NCI-H128 (cell line): ENCODE results near the gene CHM.
"Not testable (repeated sequence)": the region's sequence is repeated elsewhere in the genome, so short reads cannot be mapped to it uniquely, and the experiment has no call there.

Source experiments
- DNase-seq: peaks from one replicate; lab custom pipeline; 2025; ENCODE audit not compliant: unreplicated experiment; lab: John Stamatoyannopoulos, UW

The CHM gene

DNA sequence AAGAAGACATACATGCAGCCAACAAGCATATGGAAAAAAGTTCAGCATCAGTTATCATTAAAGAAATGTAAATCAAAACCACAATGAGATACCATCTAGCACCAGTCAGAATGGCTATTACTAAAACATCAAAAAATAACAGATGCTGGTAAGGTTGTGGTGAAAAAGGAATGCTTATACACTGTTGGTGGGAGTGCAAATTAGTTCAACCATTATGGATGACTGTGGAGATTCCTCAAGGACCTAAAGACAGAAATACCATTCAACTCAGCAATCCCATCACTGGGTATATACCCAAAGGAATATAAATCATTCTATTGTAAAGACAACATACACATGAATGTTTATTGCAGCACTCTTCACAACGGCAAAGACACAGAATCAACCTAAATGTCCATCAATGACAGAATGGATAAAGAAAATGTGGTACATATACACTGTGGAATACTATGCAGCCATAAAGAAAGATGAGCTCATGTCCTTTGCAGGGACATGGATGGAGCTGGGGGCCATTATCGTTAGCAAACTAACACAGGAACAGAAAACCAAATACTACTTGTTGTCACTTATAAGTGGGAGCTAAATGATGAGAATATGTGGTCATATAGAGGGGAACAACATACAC, 130.6 kb downstream of the CHM start:
- not testable (repeated sequence) for DNase-seq

GRCh38 chrX:85914431-85914830, 132.9 kb downstream of the CHM start:
- no peak for DNase-seq

DNA sequence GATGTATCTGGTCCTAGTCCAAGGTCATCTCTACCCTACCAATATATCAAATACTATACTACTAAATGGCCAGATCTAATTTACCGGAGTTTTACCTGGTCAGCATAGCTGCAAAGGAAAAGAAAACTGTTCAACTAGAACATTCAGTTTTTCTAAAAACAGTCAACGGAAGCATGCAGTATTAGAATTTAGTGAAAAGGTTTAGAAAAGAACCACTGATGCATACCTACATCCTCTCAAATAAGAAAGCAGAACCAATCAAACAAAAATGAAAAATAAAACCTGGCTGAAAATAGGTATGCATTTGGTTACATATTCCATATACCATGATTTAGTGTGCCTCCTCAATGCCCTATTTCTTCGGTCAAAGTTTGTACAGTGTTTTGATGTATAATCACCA, 140.0 kb downstream of the CHM start:
- no peak for DNase-seq

DNA sequence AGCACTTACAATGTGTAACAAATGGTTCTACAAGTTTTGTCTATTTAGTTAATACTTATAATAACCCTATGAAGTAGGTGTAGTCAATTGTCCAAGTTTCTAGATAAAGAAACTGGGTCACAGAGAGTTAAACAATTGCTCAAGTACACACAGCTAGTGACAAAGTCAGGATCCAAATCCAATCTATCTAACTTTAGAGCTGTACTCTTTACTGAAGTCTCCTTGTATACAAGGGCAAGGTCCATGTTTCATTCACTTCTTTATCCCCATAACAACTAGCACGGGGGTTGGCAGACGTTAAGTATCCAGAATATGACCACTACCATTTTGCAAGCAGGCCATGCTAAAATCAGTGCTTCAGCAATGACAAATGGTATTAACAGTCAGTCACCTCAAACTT, 141.0 kb downstream of the CHM start:
- no peak for DNase-seq

DNA sequence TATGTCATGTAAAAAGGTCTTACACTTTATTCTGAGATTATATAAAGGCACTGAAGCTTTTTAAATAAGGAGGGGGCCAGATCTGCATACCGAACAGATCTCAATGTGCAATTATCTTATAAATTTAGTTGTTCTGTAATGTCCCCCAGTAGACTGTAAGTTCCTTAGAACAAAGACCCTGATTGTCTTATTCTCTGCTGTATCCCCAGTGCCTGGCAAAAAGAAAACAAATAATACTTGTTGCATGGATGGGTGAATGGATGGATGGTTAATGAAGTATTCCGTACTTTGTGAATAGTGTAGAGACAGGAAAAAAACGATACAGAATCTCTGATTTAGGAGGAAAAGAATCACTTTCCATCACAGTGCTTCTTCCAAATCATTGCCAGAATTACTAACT, 141.5 kb downstream of the CHM start:
- no peak for DNase-seq

DNA sequence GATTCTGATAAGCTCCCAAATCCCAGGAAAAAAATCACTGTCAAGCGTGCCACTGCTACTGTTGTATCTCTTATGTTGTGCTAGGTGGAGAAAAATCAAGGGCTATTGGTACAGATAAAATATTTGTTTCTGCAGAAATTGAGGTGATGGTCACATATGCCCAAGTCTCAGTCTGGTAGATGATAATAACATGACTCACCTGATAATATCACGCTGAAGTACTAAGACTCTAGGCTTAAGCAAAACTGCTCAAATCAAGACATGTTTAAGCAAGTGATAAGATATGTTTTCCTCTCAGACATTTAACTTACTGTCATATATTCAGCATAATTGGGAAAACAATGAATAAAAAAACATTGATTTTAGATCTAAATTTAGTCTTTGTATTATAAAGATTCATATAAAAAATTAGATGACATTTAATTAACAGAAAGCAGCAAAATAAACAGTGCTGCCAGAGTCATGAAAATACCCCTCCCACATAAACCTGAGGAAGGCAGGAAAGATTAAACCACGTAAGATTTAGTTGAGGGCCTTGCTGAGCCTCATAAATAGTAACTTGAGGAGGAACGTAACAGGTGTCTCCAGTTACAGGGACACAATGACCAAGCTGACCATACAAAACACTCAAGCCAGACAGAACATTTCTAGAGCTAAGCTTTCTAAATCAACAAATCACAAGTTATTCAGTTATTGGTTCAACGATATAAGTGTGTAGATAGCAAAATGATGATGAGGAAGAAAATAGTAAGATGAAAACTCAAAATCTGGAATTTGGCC, 143.5 kb downstream of the CHM start:
- no peak for DNase-seq

DNA sequence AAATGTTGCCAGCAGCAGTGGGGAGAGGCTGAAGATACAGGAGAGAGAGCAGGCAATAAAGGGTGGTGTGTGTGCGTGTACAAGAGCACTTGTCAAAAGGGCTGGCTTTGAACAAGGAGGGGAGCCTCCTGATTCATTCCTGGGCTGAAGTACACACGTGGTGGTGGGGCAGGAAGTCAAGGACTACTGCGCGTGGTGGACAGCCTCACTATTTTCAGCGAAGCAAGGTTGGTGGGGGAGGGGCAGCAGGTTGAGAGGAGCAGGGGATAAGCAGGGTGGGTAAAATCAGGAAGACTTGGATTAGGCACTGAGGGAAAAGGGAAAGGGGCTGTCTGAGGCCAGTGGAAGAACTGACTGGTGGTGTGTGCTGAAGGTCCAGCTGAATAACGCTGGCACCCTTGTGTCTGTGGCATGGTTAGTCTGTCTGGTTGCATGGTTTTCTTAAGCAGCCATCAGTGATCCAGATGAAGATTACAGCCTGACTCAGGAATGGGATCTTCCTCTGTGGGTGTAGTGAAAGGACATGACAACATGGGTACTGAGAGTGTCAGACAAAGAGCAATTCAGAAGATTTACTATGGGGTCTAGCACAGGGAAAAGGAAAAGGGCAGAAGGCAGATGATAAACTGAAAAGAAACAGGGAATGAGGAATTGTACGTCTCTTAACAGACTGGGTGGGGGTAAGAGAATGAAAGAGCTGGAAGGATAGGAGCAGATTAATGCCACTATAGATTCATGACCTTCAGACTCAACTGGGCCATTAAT, 149.8 kb downstream of the CHM start:
- DNase-seq, result no peak

DNA sequence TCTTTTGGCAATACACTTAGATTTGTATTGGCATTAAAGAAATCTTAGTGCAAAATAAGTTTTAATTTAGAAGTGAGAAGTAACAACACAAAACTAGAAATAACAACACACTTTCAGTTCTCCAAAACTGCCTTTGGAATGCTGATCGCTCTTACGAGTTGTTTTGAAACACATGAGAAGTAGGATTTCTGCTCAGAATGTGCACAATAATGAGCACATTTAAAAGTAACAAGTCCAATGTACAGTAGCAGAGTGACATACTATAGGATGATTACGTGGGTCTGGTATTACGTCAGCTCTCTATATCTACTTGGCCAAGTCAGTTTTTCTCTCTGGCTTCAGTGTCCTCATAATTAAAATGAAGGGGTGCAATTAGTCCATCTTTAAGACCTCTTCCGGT, 164.8 kb downstream of the CHM start:
- DNase-seq, result no peak

DNA sequence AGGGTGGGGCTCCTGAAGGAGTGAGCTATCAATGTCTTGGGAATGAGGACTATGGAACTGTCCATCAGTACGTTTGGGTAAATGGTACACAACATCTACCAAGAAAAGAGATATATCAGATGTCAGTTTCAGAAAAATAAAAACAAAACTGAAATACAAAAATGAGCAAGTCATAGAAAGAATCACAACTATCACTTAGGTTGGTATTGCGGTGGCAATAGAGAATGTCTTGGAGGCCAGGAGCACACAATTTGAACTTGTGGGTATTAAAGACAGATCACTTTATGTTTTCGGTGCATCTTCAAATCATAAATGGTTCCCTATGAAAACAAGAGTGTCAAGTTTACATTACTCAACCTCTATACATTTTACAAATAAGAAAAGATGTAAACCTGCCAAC, 176.8 kb downstream of the CHM start:
- no peak for DNase-seq

GRCh38 chrX:85865324-85865723, 182.0 kb downstream of the CHM start:
- DNase-seq, result no peak

GRCh38 chrX:85859426-85859825, 187.9 kb downstream of the CHM start:
- no peak for DNase-seq

DNA sequence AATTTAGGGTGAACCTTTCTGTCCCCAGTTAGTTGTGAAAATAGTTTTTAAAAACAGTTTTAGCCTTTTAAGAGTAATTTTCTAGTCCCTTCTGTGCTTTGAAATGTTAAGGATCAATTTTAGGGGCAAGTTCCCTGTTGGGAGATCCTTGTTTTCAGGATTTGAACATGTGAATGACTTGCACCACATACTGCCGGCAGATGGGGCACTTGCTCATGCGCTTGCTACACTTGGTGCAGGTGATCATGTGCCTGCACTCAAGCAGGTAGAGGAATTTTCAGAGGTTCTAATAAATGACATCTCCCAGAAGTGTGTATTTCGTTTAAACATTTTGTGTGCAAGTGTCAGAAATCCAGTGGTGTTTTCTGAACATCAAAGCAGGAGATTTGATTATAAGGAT, 195.9 kb downstream of the CHM start:
- no peak for DNase-seq

GRCh38 chrX:85836868-85837267, 210.5 kb downstream of the CHM start:
- no peak for DNase-seq

GRCh38 chrX:85828771-85829170, 218.6 kb downstream of the CHM start:
- DNase-seq, result no peak

- DNase-seq, result no peak
These were observed 232.1 kb downstream of the CHM start for GRCh38 chrX:85815203-85815751.
